ENCODE data around the gene LGMN.

LGMN gene

GRCh38 chr14:92677087-92677668, 71.2 kb downstream of the LGMN start:
- ChIA-PET POLR2A (no interaction called here), CTCF (no interaction called here)
- Histone ChIP-seq H3K27ac (ENCODE audit: extremely low read depth, low read depth, low read length) (no peak overlapping the region), H3K36me3 (ENCODE audit: control insufficient read depth in 2 of 2, insufficient read depth in 1 of 2, low read length in 2 of 2) (no peaks in the 10 kb centered on the region), H3K4me3 (ENCODE audit: low read depth, low read length) (no peak overlapping the region), H3K4me1 (ENCODE audit: control insufficient read depth, insufficient read depth, low read length) (no peaks in the 10 kb centered on the region), H3K9me3 (ENCODE audit: control insufficient read depth, insufficient read depth, low read depth, low read length) (no peaks in the 10 kb centered on the region)
- no peak for TF ChIP-seq ZNF350 (tag by site-specific recombination; IDR thresholded peaks at IDR 0.05)
- no peak for TF ChIP-seq ZNF791 (tag by site-specific recombination; IDR thresholded peaks at IDR 0.05)
- TF ChIP-seq ZNF211 (tag by site-specific recombination; IDR thresholded peaks at IDR 0.05; ENCODE audit: low read depth) = no peak
- TF ChIP-seq ZNF19 (tag by site-specific recombination; IDR thresholded peaks at IDR 0.05; ENCODE audit: low read depth) = no peak
- TF ChIP-seq ZNF221 (tag by site-specific recombination; IDR thresholded peaks at IDR 0.05; ENCODE audit: borderline replicate concordance) = no peak
- no peak for TF ChIP-seq ZNF426 (tag by site-specific recombination; IDR thresholded peaks at IDR 0.05)
- no peak for TF ChIP-seq SALL2 (tag by site-specific recombination; IDR thresholded peaks at IDR 0.05; ENCODE audit: borderline replicate concordance)
- TF ChIP-seq ZNF510 (tag by site-specific recombination; IDR thresholded peaks at IDR 0.05; ENCODE audit: insufficient replicate concordance) = no peak
- TF ChIP-seq ZNF416 (tag by site-specific recombination; IDR thresholded peaks at IDR 0.05) = no peak
- no peak for TF ChIP-seq ZNF513 (tag by site-specific recombination; IDR thresholded peaks at IDR 0.05)
- no peak for TF ChIP-seq GFI1B (tag by site-specific recombination; IDR thresholded peaks at IDR 0.05)
- no peak for TF ChIP-seq ZNF433 (tag by site-specific recombination; IDR thresholded peaks at IDR 0.05; ENCODE audit: low read depth)
- no peak for TF ChIP-seq ZNF837 (tag by site-specific recombination; IDR thresholded peaks at IDR 0.05)
- no peak for TF ChIP-seq ZBTB17 (tag by site-specific recombination; IDR thresholded peaks at IDR 0.05)
- TF ChIP-seq ZNF518A (tag by site-specific recombination; conservative IDR thresholded peaks at IDR 0.05; ENCODE audit: low read depth) = no peak
- TF ChIP-seq GLIS2 (tag by site-specific recombination; IDR thresholded peaks at IDR 0.05) = no peak

- H3K4me1 ChIP-seq (ENCODE audit: control insufficient read depth, insufficient read depth, low read length) = no peaks in the 10 kb centered on the region
- CTCF ChIA-PET = interaction anchor here (0.6 kb wide), 2 partner anchors 10 to 1372 kb away, joined by 3 to 4 read pairs; no protein-coding TSS in a partner anchor
- H3K27ac ChIP-seq (ENCODE audit: extremely low read depth, low read depth, low read length) = no peak overlapping the region
- no peaks in the 10 kb centered on the region for H3K9me3 ChIP-seq (ENCODE audit: control insufficient read depth, insufficient read depth, low read depth, low read length)
- no peak overlapping the region for H3K4me3 ChIP-seq (ENCODE audit: low read depth, low read length)
- POLR2A ChIA-PET = no interaction called here
- no peaks in the 10 kb centered on the region for H3K36me3 ChIP-seq (ENCODE audit: control insufficient read depth in 2 of 2, insufficient read depth in 1 of 2, low read length in 2 of 2)
- TF ChIP-seq ZNF704 (tag by site-specific recombination; IDR thresholded peaks at IDR 0.05) (no peak), MZF1 (tag by site-specific recombination; IDR thresholded peaks at IDR 0.05; ENCODE audit: borderline replicate concordance) (no peak), ZBTB1 (tag by site-specific recombination; IDR thresholded peaks at IDR 0.05) (no peak), ZNF585B (tag by site-specific recombination; IDR thresholded peaks at IDR 0.05) (no peak), BCL11A (tag by site-specific recombination; IDR thresholded peaks at IDR 0.05; ENCODE audit: low read depth) (no peak), ZFP3 (tag by site-specific recombination; IDR thresholded peaks at IDR 0.05; ENCODE audit: low read depth) (0 out of 2 replicates have a peak, but pooled peaks have one; percentile 31), ZSCAN16 (tag by site-specific recombination; IDR thresholded peaks at IDR 0.05) (no peak), ZNF266 (tag by site-specific recombination; IDR thresholded peaks at IDR 0.05; ENCODE audit: low read depth) (no peak), ZNF26 (tag by site-specific recombination; IDR thresholded peaks at IDR 0.05) (no peak), ZIC2 (tag by site-specific recombination; IDR thresholded peaks at IDR 0.05) (0 out of 2 replicates have a peak, but pooled peaks have one; percentile 9), ZNF423 (tag by site-specific recombination; IDR thresholded peaks at IDR 0.05) (no peak)
These were observed 71.9 kb downstream of the LGMN start for GRCh38 chr14:92676403-92677086.

Measured in HEK293 (cell line).